Stomach (tissue), 4 donors: Measurements from ENCODE around the gene SHMT2.

Experiments used
- EP300 ChIP-seq: sonication (generic); formaldehyde crosslinking; IDR thresholded peaks from one replicate; pipeline ENCODE4 v1.6.1; 2017; ENCODE audit warnings: antibody characterized with exemption
- POLR2A ChIP-seq, 4 donors: fragments of 450-650 bp; IDR thresholded peaks; one replicate each; pipeline ENCODE4 v1.6.1; 2016; ENCODE audit warnings: antibody characterized with exemption in 4 of 4, control low read depth in 2 of 4, mild to moderate bottlenecking in 1 of 4, moderate library complexity in 1 of 4
- TF ChIP-seq, protein P1 (sequence below), 7 experiments: fragments of 450-650 bp in 4 of 7; fragments of 200-600 bp in 3 of 7; sonication (generic) in 3 of 7; IDR thresholded peaks; one replicate each; pipeline ENCODE4 v1.5.1; 2016 to 2019; ENCODE audit warnings: antibody characterized with exemption in 7 of 7, control low read depth in 2 of 7, mild to moderate bottlenecking in 1 of 7

GRCh38 chr12:57225680-57226210 lies 3.8 kb upstream of the SHMT2 start:
- TF ChIP-seq, protein P1, sequence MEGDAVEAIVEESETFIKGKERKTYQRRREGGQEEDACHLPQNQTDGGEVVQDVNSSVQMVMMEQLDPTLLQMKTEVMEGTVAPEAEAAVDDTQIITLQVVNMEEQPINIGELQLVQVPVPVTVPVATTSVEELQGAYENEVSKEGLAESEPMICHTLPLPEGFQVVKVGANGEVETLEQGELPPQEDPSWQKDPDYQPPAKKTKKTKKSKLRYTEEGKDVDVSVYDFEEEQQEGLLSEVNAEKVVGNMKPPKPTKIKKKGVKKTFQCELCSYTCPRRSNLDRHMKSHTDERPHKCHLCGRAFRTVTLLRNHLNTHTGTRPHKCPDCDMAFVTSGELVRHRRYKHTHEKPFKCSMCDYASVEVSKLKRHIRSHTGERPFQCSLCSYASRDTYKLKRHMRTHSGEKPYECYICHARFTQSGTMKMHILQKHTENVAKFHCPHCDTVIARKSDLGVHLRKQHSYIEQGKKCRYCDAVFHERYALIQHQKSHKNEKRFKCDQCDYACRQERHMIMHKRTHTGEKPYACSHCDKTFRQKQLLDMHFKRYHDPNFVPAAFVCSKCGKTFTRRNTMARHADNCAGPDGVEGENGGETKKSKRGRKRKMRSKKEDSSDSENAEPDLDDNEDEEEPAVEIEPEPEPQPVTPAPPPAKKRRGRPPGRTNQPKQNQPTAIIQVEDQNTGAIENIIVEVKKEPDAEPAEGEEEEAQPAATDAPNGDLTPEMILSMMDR (IDR thresholded peaks at IDR 0.05), result no peak
- TF ChIP-seq POLR2A (IDR thresholded peaks at IDR 0.05) (no peak), EP300 (no peak)
